Hepatocyte (in vitro differentiated cells): ENCODE results near the gene HMG20A. TPM values are rescaled to one million over a fixed set of nuclear protein-coding genes. Genes with fewer than 3 reads are reported as not detected.

ENCODE experiments used
- DNase-seq: peaks from one replicate; pipeline ENCODE4 v3.0.0-alpha.2; 2016; ENCODE audit warnings: low spot score
- H2AFZ ChIP-seq: fragments of 200-600 bp; sonication (generic); 2 replicates; pipeline ENCODE4 v1.6.0; 2016; ENCODE audit warnings: antibody characterized with exemption, mild to moderate bottlenecking
- H3K27ac ChIP-seq: fragments of 200-600 bp; sonication (generic); 2 replicates; pipeline ENCODE4 v1.5.1; 2016; ENCODE audit warnings: mild to moderate bottlenecking
- H3K27me3 ChIP-seq: fragments of 200-600 bp; sonication (generic); 2 replicates; pipeline ENCODE4 v1.6.1; 2016
- H3K36me3 ChIP-seq: fragments of 200-600 bp; sonication (generic); replicated peaks from 2 replicates; pipeline ENCODE4 v1.5.1; 2016; ENCODE audit warnings: low read depth; ENCODE audit not compliant: insufficient read depth
- H3K4me1 ChIP-seq: fragments of 200-600 bp; sonication (generic); 2 replicates; pipeline ENCODE4 v1.5.1; 2016; ENCODE audit warnings: mild to moderate bottlenecking, moderate library complexity; ENCODE audit not compliant: insufficient read depth
- H3K4me2 ChIP-seq: fragments of 200-600 bp; sonication (generic); 2 replicates; pipeline ENCODE4 v1.6.0; 2016
- H3K4me3 ChIP-seq: fragments of 200-600 bp; sonication (generic); 2 replicates; pipeline ENCODE4 v1.5.1; 2016; ENCODE audit warnings: mild to moderate bottlenecking
- H3K79me2 ChIP-seq: fragments of 200-600 bp; sonication (generic); 2 replicates; pipeline ENCODE4 v1.6.0; 2017; ENCODE audit warnings: mild to moderate bottlenecking
- H3K9me2 ChIP-seq: fragments of 200-600 bp; sonication (generic); replicated peaks from 2 replicates; pipeline ENCODE4 v1.6.0; 2017; ENCODE audit warnings: mild to moderate bottlenecking; ENCODE audit not compliant: insufficient read depth
- H3K9me3 ChIP-seq: fragments of 200-600 bp; sonication (generic); 2 replicates; pipeline ENCODE4 v1.5.1; 2016; ENCODE audit warnings: low read depth, mild to moderate bottlenecking
- H4K20me1 ChIP-seq: fragments of 200-600 bp; sonication (generic); 2 replicates; pipeline ENCODE4 v1.6.0; 2016; ENCODE audit warnings: mild to moderate bottlenecking; ENCODE audit not compliant: insufficient read depth, poor library complexity, severe bottlenecking
- CTCF ChIP-seq: fragments of 200-600 bp; sonication (generic); IDR thresholded peaks from 2 replicates; pipeline ENCODE4 v1.5.1; 2016; ENCODE audit warnings: antibody characterized with exemption, mild to moderate bottlenecking; ENCODE audit not compliant: poor library complexity
- EZH2 ChIP-seq: fragments of 200-600 bp; sonication (generic); IDR thresholded peaks from 2 replicates; pipeline ENCODE4 v1.6.1; 2016; ENCODE audit warnings: antibody characterized with exemption, mild to moderate bottlenecking, borderline replicate concordance
- EZH2phosphoT487 ChIP-seq: fragments of 200-600 bp; sonication (generic); IDR thresholded peaks from one replicate; pipeline ENCODE4 v1.6.1; 2018; ENCODE audit warnings: antibody characterized with exemption, mild to moderate bottlenecking, low read depth, moderate library complexity; ENCODE audit not compliant: unreplicated experiment, severe bottlenecking
- WGBS: methylation state at CpG from one replicate; pipeline ENCODE4 v1.1.6; 2016; ENCODE audit warnings: low lambda C conversion rate; ENCODE audit errors: missing lambda C conversion rate; 5-methylcytosine and 5-hydroxymethylcytosine counted together
- polyA plus RNA-seq: library from polyadenylated mRNA; unstranded; fragments of >200 nt; fragmentation: Nextera tagmentation; extraction: Ambion mirVana; gene quantifications from 2 replicates; pipeline ENCODE4 v1.2.1, GENCODE V29; 2016
- total RNA-seq: library from RNA; depleted of rRNA; stranded (reverse); fragments of >200 nt; gene quantifications from 2 replicates; pipeline ENCODE4 v1.2.3, GENCODE V29; 2014

HMG20A gene
- total and polyA plus RNA-seq, 2 experiments from 2014 or later: 20.3 to 35.0 TPM

- Histone ChIP-seq H3K36me3 (no peaks in the 10 kb centered on the region), H3K27ac (no peak overlapping the region), H3K9me3 (no peaks in the 10 kb centered on the region), H2AFZ (no peak overlapping the region), H3K9me2 (no peaks in the 10 kb centered on the region), H3K4me3 (no peak overlapping the region), H3K4me2 (no peak overlapping the region), H4K20me1 (no peaks in the 10 kb centered on the region), H3K4me1 (no peaks in the 10 kb centered on the region), H3K27me3 (no peaks in the 10 kb centered on the region), H3K79me2 (no peaks in the 10 kb centered on the region)
- 71% methylated on average over 3 of the region's 3 CpGs for whole genome bisulfite sequencing
- TF ChIP-seq CTCF (no peak), EZH2 (no peak), EZH2phosphoT487 (no peak)
- no peak for DNase-seq
Measured at GRCh38 chr15:77519540-77519939, 98.9 kb downstream of the HMG20A start.

DNA sequence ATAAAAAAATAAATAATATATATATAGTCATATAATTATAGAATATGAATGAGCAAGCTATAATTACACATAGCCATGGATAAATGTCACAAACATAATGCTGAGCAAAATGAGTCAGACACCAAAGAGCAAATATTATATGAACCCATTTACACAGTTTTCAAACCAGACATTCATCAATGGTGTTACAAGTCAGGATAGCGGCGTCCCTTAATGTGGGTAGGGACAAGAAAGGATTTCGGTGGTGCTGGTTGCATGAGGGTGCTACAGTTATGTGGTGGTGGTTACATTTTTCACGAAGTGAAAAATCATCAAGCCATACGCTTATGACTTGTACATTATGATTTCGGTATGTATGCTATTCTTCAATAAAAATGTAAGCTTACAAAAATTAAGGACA lies 100.5 kb downstream of the HMG20A start:
- Histone ChIP-seq H3K79me2 (no peaks in the 10 kb centered on the region), H3K4me1 (peaks cover 2% of the 10 kb centered on the region), H3K36me3 (no peaks in the 10 kb centered on the region), H3K9me2 (no peaks in the 10 kb centered on the region), H3K4me2 (no peak overlapping the region), H3K27me3 (no peaks in the 10 kb centered on the region), H3K27ac (no peak overlapping the region), H2AFZ (no peak overlapping the region), H3K4me3 (no peak overlapping the region), H3K9me3 (no peaks in the 10 kb centered on the region), H4K20me1 (no peaks in the 10 kb centered on the region)
- 97% methylated on average over 6 of the region's 6 CpGs for WGBS
- TF ChIP-seq CTCF (no peak), EZH2 (no peak), EZH2phosphoT487 (no peak)
- DNase-seq: no peak

DNA sequence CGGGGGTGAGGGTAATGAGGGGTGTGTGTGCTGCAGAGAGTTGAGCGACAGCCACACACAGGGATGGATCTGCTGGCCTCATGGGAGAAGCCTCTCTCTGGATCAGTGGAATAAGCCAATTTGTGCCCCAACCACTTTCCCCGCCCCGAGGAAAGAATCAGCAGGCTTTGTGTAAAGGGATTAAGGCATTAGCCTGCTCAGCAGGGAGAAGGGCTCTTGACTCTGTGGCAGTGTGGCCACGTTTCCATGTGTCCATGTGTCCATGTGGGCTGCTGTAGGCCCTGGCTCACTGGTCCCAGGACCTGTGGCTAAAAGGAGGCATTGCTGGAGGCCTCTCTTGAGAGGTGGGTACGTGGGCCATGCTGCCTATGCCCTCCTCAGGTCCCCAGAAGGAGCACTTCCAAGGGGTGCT lies 104.7 kb downstream of the HMG20A start:
- Histone ChIP-seq H3K27me3 (no peaks in the 10 kb centered on the region), H3K4me1 (peaks cover 40% of the 10 kb centered on the region), H3K79me2 (no peaks in the 10 kb centered on the region), H3K9me3 (no peaks in the 10 kb centered on the region), H3K9me2 (no peaks in the 10 kb centered on the region), H4K20me1 (no peaks in the 10 kb centered on the region), H3K4me2 (no peak overlapping the region), H2AFZ (no peak overlapping the region), H3K36me3 (no peaks in the 10 kb centered on the region), H3K4me3 (no peak overlapping the region), H3K27ac (no peak overlapping the region)
- WGBS: 48% methylated on average over 6 of the region's 6 CpGs
- no peak for DNase-seq
- TF ChIP-seq CTCF (no peak), EZH2phosphoT487 (no peak), EZH2 (no peak)
